ENCODE data around the gene SECTM1. TPM values are rescaled to one million over a fixed set of nuclear protein-coding genes. Genes with fewer than 3 reads are reported as not detected.

SECTM1 gene
- total RNA-seq, 2 donors from 2014 or later = 3.1 to 7.7 TPM

GRCh38 chr17:82281076-82281475 lies 52.5 kb downstream of the SECTM1 start:
- H3K27ac ChIP-seq = no peak overlapping the region
- H3K4me3 ChIP-seq = no peak overlapping the region
- no peak for DNase-seq (ENCODE audit: low spot score)
- no peaks in the 10 kb centered on the region for H3K36me3 ChIP-seq
- no peaks in the 10 kb centered on the region for H3K27me3 ChIP-seq
- H3K4me1 ChIP-seq = peaks cover 0 to 11% of the 10 kb centered on the region in 2 donors
- no peaks in the 10 kb centered on the region for H3K9me3 ChIP-seq
- no peak for TF ChIP-seq CTCF (IDR thresholded peaks at IDR 0.05)

- peaks cover 0 to 11% of the 10 kb centered on the region in 2 donors for H3K4me1 ChIP-seq
- H3K27me3 ChIP-seq = no peaks in the 10 kb centered on the region
- DNase-seq (ENCODE audit: low spot score) = no peak
- H3K27ac ChIP-seq = no peak overlapping the region
- no peaks in the 10 kb centered on the region for H3K36me3 ChIP-seq
- no peak for TF ChIP-seq CTCF (IDR thresholded peaks at IDR 0.05)
- H3K4me3 ChIP-seq = no peak overlapping the region
- no peaks in the 10 kb centered on the region for H3K9me3 ChIP-seq
Measured at GRCh38 chr17:82280537-82280936, 53.0 kb downstream of the SECTM1 start.

GRCh38 chr17:82278786-82279391 lies 54.7 kb downstream of the SECTM1 start:
- H3K36me3 ChIP-seq = no peaks in the 10 kb centered on the region
- DNase-seq (ENCODE audit: low spot score) = no peak
- H3K4me1 ChIP-seq = peaks cover 0 to 17% of the 10 kb centered on the region in 2 donors
- no peak overlapping the region for H3K27ac ChIP-seq
- H3K4me3 ChIP-seq = no peak overlapping the region
- H3K9me3 ChIP-seq = no peaks in the 10 kb centered on the region
- no peak for TF ChIP-seq CTCF (IDR thresholded peaks at IDR 0.05)
- no peaks in the 10 kb centered on the region for H3K27me3 ChIP-seq

GRCh38 chr17:82278308-82278707 lies 55.3 kb downstream of the SECTM1 start:
- TF ChIP-seq CTCF (IDR thresholded peaks at IDR 0.05) = no peak
- Histone ChIP-seq H3K36me3 (no peaks in the 10 kb centered on the region), H3K27ac (no peak overlapping the region), H3K4me1 (peaks cover 0 to 16% of the 10 kb centered on the region in 2 donors), H3K9me3 (no peaks in the 10 kb centered on the region), H3K4me3 (no peak overlapping the region), H3K27me3 (no peaks in the 10 kb centered on the region)
- no peak for DNase-seq (ENCODE audit: low spot score)

GRCh38 chr17:82277851-82278250 lies 55.7 kb downstream of the SECTM1 start:
- no peak for TF ChIP-seq CTCF (IDR thresholded peaks at IDR 0.05)
- H3K4me3 ChIP-seq = no peak overlapping the region
- no peak overlapping the region for H3K27ac ChIP-seq
- peaks cover 0 to 11% of the 10 kb centered on the region in 2 donors for H3K4me1 ChIP-seq
- H3K27me3 ChIP-seq = no peaks in the 10 kb centered on the region
- H3K36me3 ChIP-seq = no peaks in the 10 kb centered on the region
- DNase-seq (ENCODE audit: low spot score) = no peak
- H3K9me3 ChIP-seq = no peaks in the 10 kb centered on the region

- DNase-seq (ENCODE audit: low spot score) = no peak
Measured at GRCh38 chr17:82276938-82277337, 56.6 kb downstream of the SECTM1 start.

More at GRCh38 chr17:82276938-82277337, 56.6 kb downstream of the SECTM1 start:
- H3K36me3 ChIP-seq = no peaks in the 10 kb centered on the region
- no peak overlapping the region for H3K4me3 ChIP-seq
- H3K9me3 ChIP-seq = no peaks in the 10 kb centered on the region
- no peak for TF ChIP-seq CTCF (IDR thresholded peaks at IDR 0.05)
- H3K4me1 ChIP-seq = peaks cover 0 to 17% of the 10 kb centered on the region in 2 donors
- H3K27me3 ChIP-seq = no peaks in the 10 kb centered on the region
- H3K27ac ChIP-seq = no peak overlapping the region

All from right atrium auricular region (tissue), 2 donors.